Activated naive CD4-positive, alpha-beta T cell (primary cell): ENCODE results near the gene HOXB3.

Experiments
- DNase-seq, 4 experiments: peaks; one replicate each; lab custom pipeline; 2025; lab: John Stamatoyannopoulos, UW

The HOXB3 gene

GRCh38 chr17:48589831-48590606 is at the start of gene HOXB3:
HOXB3 (minus strand) TSS chr17:48590241; CDS start chr17:48552474, 37,767 bp downstream.
- DNase-seq: no peak

- DNase-seq: no peak
Measured at GRCh38 chr17:48639136-48639535, 49.1 kb upstream of the HOXB3 start.

GRCh38 chr17:48637323-48638260 is 47.6 kb upstream of the HOXB3 start:
- no peak for DNase-seq

GRCh38 chr17:48636177-48637018 is 46.4 kb upstream of the HOXB3 start:
- peak in 2 of 4 experiments; percentile 58 to 60 for DNase-seq

GRCh38 chr17:48634493-48635208 is 44.6 kb upstream of the HOXB3 start:
- DNase-seq: no peak

- no peak for DNase-seq
Measured at GRCh38 chr17:48633266-48633677, 43.2 kb upstream of the HOXB3 start.

DNA sequence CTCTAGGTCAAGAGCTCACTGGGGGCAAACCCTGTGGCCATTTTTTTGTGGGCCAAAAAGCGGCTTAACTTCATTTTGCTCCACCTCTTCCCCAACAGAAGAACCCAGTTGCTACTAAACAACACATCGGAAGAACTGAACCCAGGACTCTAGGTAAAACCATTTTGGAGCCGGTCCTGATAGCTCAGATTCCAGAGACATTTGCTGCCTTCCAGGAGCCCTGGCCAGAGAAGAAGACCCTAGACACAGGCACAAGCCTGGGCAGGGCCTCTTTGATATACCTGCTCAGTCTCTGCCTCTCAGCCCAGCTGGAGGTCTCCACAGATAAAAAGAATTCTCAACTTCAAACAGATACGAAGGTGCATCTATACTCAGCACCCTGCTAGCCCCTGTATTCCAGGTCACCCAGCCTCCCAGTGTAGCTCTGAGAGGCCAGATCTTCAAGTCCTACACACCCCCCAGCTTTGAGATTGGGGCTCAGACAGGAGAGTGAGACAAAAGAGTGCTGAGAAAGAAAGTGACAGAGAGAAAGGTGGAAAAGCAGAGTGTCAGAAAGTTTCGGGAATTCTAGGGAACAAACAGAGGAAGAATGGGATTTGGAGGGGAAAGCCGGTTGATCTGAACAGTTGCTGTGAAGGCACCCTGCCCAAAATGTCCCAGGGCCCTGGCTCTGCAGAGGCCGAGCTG is 42.7 kb upstream of the HOXB3 start:
- no peak for DNase-seq

DNA sequence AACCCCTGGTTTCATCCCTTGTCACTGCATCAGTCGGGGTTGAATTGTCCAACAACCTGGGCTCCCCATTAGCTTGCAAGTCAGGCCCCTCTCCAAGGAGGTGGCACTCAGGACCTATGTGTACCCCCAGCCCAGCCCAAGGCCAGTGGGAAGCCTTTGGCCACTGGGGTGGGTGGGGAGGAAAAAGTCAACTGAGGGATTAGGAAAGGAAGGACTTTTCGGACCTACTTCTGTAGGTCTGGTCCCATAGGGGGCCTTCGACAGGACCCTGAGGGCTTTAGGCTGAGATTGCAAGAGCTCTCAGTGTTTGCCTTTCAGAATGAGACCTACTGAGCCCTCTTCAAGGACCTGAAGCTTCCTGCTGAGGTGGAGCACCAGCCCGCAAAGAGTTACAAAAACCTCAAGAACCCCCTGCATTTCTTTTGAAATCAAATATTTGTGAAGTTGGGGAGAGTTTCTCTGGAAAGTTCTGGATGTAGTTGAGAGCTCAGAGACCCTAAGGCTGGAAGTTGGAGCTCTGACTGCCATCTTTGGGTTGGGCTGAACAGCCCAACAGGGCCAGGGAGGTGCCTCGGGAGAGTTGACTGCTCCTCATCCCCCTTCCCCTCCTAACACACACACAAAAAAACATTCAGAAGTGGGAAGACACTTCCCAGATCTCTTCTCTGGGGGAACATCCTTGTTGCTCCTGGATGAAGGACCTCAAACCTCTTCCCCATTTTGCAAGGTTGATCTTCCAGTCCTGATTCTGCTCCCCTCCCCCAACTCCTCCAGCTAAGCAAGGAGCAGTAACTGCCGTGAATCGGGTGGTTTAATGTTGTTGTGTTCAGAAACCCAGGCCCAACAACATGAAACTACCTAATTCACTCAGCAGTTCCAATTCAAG is 41.9 kb upstream of the HOXB3 start:
- DNase-seq: no peak

DNA sequence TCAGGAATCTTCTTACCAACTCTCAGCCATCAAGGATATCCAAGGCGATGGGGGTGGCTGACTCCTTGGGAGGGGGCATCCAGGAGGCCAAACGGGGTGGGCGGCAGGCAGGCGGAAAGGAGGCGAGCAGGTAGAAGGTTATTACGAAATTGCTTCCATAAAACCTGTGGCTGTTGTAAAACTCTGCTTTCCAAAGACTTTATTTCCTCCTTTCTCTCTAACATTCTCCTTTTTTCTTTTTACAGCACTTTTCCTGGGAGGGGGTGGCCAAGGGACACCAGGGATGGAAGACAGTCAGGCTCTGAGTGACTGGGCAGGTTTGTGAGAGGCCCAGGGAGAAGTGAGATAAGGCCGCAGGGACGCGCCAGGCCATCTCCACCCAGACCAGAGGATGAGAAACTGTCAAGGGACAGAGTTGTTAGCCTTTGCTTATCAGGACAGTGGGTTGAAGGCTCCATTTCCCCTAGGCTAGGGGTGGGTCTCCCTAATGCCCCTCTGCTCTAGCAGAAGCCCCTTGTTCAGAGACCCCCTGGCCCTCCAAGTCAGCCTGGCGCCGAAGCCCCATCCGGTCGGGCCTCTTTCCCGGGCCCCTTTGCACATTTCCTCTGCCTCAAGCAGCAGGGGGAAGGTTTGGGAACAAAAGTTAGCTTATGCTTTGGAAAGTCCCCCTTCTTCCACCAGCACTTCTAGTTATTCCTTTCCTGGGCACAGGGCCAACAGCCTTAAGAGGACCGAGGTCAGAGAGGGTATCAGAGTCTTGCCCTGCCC is 41.1 kb upstream of the HOXB3 start:
- no peak for DNase-seq

DNA sequence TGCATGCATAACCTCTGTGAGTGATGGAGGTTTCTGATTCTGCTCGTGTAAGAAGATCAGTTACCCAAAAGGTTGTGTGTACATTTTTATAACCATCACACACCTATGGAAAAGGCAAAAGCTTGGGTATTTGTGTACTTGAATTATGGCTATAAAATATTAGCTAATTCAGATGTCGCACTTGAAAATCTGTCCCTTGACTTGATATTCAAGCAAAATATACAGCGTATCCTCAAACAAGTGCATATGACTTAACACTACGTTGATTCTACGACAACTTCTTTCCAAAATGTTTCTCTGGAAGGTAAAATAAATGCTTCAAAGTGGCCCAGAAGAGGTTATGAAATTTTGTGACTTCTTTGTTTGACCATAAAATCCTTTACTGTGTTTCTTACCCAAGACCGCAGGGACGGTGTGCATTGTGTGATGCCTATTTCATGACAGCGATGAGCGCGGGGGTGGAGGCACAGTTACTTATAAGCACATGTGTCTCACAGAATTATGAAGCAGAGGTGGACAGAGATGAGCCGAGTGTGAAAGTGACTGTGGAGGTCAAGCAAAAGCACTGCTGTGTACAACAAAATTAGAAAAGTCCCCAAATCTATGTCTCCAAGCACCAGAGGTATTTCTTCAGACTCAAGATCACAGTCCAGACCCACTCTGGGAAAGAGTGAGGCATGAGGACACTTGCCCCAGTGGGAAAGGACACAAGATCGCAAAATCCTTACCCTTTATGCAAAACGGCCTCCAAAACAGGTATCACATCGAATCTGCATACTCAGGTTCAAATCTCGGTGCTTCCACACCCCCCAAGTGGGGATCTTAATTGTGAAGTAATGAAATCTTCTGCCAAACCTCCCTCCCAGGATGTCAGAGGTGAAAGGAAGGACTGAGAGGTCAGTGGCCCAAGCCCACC is 40.2 kb upstream of the HOXB3 start:
- no peak for DNase-seq

DNA sequence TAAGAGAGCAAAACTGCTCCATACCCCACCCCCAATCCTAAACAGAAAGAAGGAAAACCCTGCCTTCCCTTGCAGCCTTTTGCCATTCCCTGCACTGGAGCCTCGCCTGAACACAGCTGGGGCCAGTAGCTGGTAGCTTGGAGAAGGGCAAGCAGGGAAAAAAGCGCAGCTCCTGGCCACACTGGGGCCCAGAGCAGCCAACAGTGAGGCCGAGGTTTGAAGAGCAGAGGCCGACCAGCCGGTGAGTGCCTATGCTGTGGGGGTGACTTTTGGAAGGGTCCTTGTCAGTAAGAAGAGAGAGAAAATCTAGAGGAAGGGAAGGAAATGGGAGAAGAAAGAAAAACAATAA is 39.3 kb upstream of the HOXB3 start:
- no peak for DNase-seq

DNA sequence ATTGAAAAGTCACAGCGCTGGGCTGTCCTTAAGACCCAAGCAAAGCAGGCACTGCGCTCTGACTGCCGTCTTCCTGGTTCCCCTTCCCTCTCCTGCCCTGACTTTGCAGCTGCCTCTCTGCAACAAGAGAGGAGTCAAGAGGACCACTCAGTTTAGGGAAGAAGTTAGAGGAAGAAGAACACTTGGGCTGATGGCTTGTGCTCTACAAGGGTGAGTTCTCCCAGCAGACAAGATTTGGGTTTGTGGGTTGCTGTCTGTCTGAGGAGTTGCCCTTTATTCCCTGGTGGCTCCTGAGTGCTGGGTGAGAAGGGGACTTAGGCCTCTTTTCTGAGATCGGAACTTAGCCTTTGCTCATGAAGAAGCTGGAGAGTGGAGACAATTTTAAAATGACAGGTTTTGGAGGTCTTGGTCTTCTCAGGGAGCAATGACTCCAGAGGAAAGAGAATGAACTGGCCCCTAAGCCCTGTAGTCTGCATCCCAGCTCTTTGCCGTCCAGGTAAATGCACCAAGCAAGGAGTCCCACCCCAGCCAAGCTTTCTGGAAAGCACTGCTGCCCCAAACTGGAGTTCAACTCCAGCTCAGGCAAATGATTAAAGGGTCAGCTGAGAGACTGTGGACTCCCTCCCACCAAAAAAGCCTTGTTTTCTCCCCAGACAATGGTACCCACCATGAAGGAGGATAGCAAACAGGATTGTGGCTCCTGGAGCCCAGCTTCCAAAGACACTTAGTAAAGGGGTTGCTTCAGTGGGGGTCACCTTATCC is 38.8 kb upstream of the HOXB3 start:
- no peak for DNase-seq

DNA sequence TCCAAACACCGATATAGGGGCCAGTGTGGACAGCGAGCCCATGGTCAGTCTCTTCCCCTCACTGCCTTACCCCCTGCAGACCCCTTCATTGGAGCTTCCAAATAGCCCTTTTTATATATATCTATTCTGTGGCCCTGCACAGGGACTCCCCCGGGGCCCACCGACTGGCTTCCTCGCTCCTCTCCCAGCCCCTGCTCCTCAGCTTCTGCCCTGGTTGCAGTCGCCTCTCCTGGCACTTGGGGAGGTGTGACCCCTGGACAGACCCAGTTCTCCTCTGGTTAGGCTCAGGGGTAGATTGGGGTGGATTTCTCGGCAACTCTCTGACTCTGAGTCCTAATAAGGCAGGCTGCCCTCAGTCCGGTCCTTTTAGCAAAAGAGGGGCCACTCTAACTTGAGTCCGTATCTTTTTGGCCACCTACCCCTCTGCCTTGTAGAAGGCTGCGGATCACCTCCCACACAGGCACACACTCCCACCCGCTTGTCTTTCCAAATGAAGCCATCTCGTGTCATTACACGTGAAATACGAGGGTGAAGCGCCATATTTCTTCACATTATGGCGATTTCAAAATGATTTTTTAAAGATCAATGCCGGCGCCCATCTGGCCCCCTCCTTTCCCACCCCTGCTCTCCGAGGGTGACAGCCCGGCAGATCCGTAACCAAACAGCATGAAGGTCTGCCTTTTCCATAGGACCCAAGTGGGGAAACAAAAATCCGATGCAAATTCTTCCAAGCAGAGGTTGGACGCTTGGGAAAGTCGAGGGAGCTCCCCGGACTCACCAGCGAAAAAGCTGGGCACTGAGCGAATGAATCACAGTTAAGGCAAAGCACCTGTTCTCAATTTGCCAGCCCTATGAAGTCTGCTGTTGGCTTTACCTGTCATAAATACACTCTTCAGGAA is 37.8 kb upstream of the HOXB3 start:
- DNase-seq: no peak

- DNase-seq: no peak
Measured at GRCh38 chr17:48627118-48627597, 37.1 kb upstream of the HOXB3 start.

DNA sequence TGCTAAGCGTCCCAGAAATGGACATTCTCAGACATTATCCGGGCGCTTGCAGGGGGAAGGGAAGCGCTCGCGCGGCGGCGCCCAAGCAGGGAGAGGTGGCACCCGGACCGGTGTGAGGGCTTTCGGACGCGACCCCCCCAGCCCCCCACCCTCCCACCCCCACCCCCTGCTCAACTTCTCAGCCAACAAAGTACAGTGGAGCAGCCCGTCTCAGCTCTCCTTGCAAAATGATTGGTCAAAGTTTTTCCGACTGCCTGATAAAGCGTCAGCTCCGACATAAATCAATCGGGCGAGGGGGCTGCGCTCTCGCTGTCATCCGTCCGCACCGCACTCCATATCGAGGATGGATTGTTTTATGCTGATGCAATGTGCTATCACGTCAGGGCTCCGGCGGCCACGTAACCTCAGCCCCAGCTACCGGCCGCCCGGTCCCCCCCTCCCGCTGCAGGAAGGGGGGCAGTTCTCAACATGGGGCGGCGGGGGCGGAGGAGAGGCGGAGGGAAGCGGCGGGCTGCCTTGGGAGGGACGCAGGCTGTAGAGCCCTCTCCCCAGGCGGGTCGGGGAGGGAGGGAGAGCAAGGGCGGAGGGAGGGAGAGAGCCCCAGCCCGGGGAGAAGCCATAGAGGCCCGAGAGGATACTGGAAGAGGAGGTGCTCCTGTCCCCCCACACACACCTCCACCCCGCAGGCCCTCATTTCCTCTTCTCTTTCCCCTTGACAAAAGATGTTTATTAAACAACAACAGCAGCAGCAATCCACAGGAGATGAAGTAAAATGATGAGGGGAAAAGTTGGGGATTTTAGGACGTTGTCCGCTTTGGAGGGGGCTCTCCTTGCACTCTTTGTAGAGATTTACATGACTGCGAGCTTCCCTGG is 36.4 kb upstream of the HOXB3 start, which contains the start of gene HOXB9:
TSS of gene HOXB9 (minus strand) at position 114 of the 873 bp plus-strand sequence. CDS start at position 25, 89 bp downstream.
- DNase-seq: no peak
